Type B pancreatic cell (in vitro differentiated cells): ENCODE measurements around the gene OSM. TPM values are rescaled to one million over a fixed set of nuclear protein-coding genes. Genes with fewer than 3 reads are reported as not detected.

ENCODE experiments used
- DNase-seq: peaks from one replicate; pipeline ENCODE4 v3.0.0; 2021; ENCODE audit warnings: mixed read lengths; ENCODE audit not compliant: unreplicated experiment; ENCODE audit errors: extremely low spot score
- H3K27ac Mint-ChIP-seq: 2 replicates; pipeline ENCODE4 v1.8.0; 2021; ENCODE audit warnings: mild to moderate bottlenecking, mixed read lengths
- H3K27me3 Mint-ChIP-seq: 2 replicates; pipeline ENCODE4 v1.8.0; 2021; ENCODE audit warnings: mixed read lengths
- H3K36me3 Mint-ChIP-seq: 2 replicates; pipeline ENCODE4 v1.8.0; 2021; ENCODE audit warnings: mixed read lengths
- H3K4me1 Mint-ChIP-seq: one replicate; pipeline ENCODE4 v1.8.0; 2021; ENCODE audit warnings: mixed read lengths; ENCODE audit not compliant: unreplicated experiment
- H3K4me3 Mint-ChIP-seq: 2 replicates; pipeline ENCODE4 v1.8.0; 2021; ENCODE audit warnings: mild to moderate bottlenecking, mixed read lengths
- H3K9me3 Mint-ChIP-seq: 2 replicates; pipeline ENCODE4 v1.8.0; 2021; ENCODE audit warnings: mixed read lengths
- CTCF ChIP-seq: fragments of 200-600 bp; sonication (generic); conservative IDR thresholded peaks from 2 replicates; pipeline ENCODE4 v1.5.0; 2021; ENCODE audit warnings: antibody characterized with exemption, mild to moderate bottlenecking
- total RNA-seq: library from RNA; stranded (reverse); gene quantifications from 2 replicates; pipeline ENCODE4 v1.2.1, GENCODE V29; 2021; ENCODE audit warnings: low replicate concordance

OSM gene
- total RNA-seq, 1 donor from 2014 or later: not detected

GRCh38 chr22:30296833-30297232, 30.2 kb upstream of the OSM start:
- DNase-seq: no peak
- Mint-ChIP-seq H3K36me3 (peaks cover 11% of the 10 kb centered on the region), H3K4me3 (peak overlapping the region; percentile 45), H3K9me3 (no peaks in the 10 kb centered on the region), H3K27me3 (no peaks in the 10 kb centered on the region), H3K27ac (peak overlapping the region; percentile 76), H3K4me1 (peaks cover 17% of the 10 kb centered on the region)
- TF ChIP-seq CTCF: no peak

GRCh38 chr22:30296324-30296723, 29.7 kb upstream of the OSM start:
- Mint-ChIP-seq H3K27me3 (no peaks in the 10 kb centered on the region), H3K4me1 (peaks cover 12% of the 10 kb centered on the region), H3K36me3 (peaks cover 11% of the 10 kb centered on the region), H3K4me3 (peak overlapping the region; percentile 45), H3K27ac (peak overlapping the region; percentile 76), H3K9me3 (no peaks in the 10 kb centered on the region)
- no peak for TF ChIP-seq CTCF
- DNase-seq: no peak

- no peak for DNase-seq
- H3K4me1 Mint-ChIP-seq: peaks cover 9% of the 10 kb centered on the region
- peaks cover 11% of the 10 kb centered on the region for H3K36me3 Mint-ChIP-seq
- H3K4me3 Mint-ChIP-seq: no peak overlapping the region
- H3K9me3 Mint-ChIP-seq: no peaks in the 10 kb centered on the region
- H3K27me3 Mint-ChIP-seq: no peaks in the 10 kb centered on the region
- no peak for TF ChIP-seq CTCF
- peak overlapping the region; percentile 76 for H3K27ac Mint-ChIP-seq
Measured at GRCh38 chr22:30295576-30295975, 28.9 kb upstream of the OSM start.

- TF ChIP-seq CTCF: no peak
- Mint-ChIP-seq H3K27ac (no peak overlapping the region), H3K9me3 (no peaks in the 10 kb centered on the region), H3K36me3 (peaks cover 11% of the 10 kb centered on the region), H3K4me1 (peaks cover 12% of the 10 kb centered on the region), H3K4me3 (no peak overlapping the region), H3K27me3 (no peaks in the 10 kb centered on the region)
- no peak for DNase-seq
Measured at GRCh38 chr22:30294830-30295229, 28.2 kb upstream of the OSM start.

GRCh38 chr22:30294066-30294465, 27.4 kb upstream of the OSM start:
- no peaks in the 10 kb centered on the region for H3K9me3 Mint-ChIP-seq
- no peak overlapping the region for H3K4me3 Mint-ChIP-seq
- no peaks in the 10 kb centered on the region for H3K27me3 Mint-ChIP-seq
- TF ChIP-seq CTCF: no peak
- H3K27ac Mint-ChIP-seq: no peak overlapping the region
- H3K4me1 Mint-ChIP-seq: peaks cover 13% of the 10 kb centered on the region
- peaks cover 11% of the 10 kb centered on the region for H3K36me3 Mint-ChIP-seq
- no peak for DNase-seq

GRCh38 chr22:30293026-30293425, 26.4 kb upstream of the OSM start:
- DNase-seq: no peak
- no peaks in the 10 kb centered on the region for H3K9me3 Mint-ChIP-seq
- peaks cover 9% of the 10 kb centered on the region for H3K4me1 Mint-ChIP-seq
- TF ChIP-seq CTCF: no peak
- no peaks in the 10 kb centered on the region for H3K27me3 Mint-ChIP-seq
- H3K27ac Mint-ChIP-seq: no peak overlapping the region
- no peak overlapping the region for H3K4me3 Mint-ChIP-seq
- H3K36me3 Mint-ChIP-seq: peaks cover 11% of the 10 kb centered on the region
